Choroid plexus epithelial cell (primary cell): Measurements from ENCODE around the gene ART4.

ENCODE experiments used
- DNase-seq: peaks from one replicate; pipeline ENCODE4 v3.0.0-alpha.2; 2010; ENCODE audit warnings: low read depth
- H3K4me3 ChIP-seq: 2 replicates; pipeline ENCODE4 v1.5.1; 2011; ENCODE audit warnings: low read depth, mild to moderate bottlenecking, control low read depth, low read length, moderate library complexity
- TF ChIP-seq, protein P1 (sequence below): conservative IDR thresholded peaks from 2 replicates; pipeline ENCODE4 v1.5.1; 2011; ENCODE audit warnings: low read depth, mild to moderate bottlenecking, control low read depth, inconsistent platforms, low read length, moderate library complexity

The ART4 gene

DNA sequence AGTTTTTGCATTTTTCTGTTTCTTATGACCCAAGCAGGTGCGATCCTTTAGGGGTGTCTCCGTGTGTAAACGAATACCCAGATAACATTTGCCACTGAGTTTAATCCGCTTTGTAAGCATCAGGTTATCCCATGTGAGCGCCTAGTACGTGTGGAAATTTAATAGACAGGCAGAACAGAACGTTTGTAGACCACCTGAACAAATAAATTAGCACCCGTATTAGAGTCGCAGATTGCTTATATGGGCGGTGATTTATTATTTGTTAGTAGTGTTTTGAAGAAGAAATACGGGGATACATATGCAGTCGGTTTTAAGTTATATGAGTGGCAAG is 39.5 kb downstream of the ART4 start:
- TF ChIP-seq, protein P1, sequence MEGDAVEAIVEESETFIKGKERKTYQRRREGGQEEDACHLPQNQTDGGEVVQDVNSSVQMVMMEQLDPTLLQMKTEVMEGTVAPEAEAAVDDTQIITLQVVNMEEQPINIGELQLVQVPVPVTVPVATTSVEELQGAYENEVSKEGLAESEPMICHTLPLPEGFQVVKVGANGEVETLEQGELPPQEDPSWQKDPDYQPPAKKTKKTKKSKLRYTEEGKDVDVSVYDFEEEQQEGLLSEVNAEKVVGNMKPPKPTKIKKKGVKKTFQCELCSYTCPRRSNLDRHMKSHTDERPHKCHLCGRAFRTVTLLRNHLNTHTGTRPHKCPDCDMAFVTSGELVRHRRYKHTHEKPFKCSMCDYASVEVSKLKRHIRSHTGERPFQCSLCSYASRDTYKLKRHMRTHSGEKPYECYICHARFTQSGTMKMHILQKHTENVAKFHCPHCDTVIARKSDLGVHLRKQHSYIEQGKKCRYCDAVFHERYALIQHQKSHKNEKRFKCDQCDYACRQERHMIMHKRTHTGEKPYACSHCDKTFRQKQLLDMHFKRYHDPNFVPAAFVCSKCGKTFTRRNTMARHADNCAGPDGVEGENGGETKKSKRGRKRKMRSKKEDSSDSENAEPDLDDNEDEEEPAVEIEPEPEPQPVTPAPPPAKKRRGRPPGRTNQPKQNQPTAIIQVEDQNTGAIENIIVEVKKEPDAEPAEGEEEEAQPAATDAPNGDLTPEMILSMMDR, result no peak
- DNase-seq, result no peak
- H3K4me3 ChIP-seq, result peak overlapping the region; percentile 70

DNA sequence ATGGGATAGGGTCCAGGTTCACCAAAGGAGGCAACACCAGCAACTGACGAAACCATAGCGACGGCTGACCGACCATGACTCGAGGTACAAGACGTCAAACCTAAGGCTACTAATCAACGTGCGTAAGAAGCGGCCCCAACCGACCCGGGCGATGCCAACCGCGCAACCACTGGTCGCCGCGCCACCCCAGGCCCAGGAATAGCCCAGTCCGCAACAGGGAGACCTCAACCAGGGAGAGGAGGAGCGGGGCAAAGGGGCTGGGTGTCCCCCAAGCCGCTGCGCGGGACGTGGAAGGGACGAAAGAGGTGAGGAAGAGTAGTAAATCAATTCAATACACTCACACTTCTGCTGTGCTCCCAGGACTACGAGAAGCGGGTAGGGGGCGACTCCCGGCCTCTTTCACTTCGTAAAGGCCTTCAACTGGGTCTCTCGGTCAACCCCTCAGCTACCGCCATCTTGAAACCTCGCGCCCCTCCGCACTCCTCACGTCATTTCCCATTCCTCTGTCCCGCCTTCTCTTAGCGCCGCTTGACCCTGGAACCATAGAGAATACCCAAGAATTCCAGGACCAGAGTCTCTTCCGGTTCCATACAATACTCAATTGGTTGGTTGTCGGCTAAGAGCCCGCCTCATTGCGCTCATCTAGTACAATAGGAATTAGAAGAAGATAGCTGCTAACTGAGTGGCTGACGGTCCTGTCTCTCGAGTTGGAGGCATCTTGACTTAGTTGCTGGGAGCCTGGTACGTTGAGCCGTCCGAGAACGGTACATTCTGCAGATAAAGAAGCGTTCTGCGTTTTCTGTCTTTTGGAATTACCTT is 40.1 kb downstream of the ART4 start, which contains the start of the genes C12orf60 and WBP11:
Gene C12orf60, plus strand, starts transcription at position 660 of the 819 bp plus-strand sequence. CDS start 19,266 bp downstream, outside the sequence.
Gene WBP11, minus strand, starts transcription at position 468 of the 819 bp plus-strand sequence. CDS start 2,095 bp downstream, outside the sequence.
- H3K4me3 ChIP-seq, result peak within 1 kb of the TSS; percentile 93
- TF ChIP-seq, protein P1, result no peak

DNA sequence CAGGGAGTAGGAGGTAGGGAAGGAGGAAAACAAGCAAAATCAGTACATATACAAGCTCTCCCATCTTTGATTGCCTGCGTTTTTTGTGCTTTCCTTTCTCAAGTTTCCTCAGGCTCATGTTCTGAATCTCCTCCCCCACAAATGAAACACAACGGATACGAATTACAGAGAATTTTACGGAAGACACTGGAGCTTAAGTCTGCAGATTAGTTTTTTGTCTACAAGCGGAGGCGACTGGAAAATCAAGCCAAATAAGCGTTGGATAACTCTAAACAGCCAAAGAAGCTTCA is 40.7 kb downstream of the ART4 start:
- H3K4me3 ChIP-seq, result peak overlapping the region; percentile 93
- TF ChIP-seq, protein P1, result no peak
- DNase-seq, result no peak

More for the DNA sequence above, 40.1 kb downstream of the ART4 start, which contains the start of the genes C12orf60 and WBP11:
- DNase-seq, result peak; percentile 100

DNA sequence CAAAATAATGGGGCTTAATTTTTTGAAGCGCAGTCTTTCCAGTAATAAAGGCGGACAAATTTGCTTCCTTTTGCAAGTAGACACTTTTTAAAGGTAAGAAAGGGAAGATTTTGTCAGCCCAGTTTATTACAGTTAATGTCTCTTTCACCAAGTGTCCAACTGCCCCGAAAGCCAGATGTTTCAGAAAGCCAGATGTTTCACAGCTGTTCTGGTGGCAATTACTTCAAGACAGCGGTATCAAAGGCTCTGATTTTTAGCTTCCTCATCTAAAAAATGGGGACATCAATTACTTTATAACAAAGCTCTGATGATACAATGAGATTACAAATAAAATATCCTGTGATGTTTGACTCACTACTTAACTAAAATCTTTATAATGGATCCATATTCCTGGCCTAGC is 41.1 kb downstream of the ART4 start:
- DNase-seq, result no peak
- H3K4me3 ChIP-seq, result peak overlapping the region; percentile 93
- TF ChIP-seq, protein P1, result no peak

DNA sequence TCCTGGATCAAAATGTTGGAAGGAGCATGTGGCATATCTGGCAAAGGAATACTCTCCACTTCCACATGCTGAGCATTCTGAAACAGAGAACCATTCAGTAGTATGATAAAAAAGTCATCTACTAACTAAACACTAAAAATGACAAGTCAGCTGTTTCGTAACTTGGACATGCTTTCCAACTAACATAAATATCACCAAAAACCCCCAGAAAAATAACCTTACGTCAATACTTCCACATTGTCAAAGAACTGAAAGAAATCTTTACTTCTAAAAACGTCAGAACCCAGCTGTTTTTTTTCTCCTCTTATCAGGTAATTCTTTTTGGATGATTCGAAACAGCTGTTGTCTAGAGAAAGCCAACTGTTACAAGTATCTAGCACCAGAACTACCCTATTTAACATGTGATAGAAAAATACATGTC is 48.3 kb downstream of the ART4 start:
- TF ChIP-seq, protein P1, result no peak
- no peak overlapping the region for H3K4me3 ChIP-seq
- DNase-seq, result peak; percentile 46

DNA sequence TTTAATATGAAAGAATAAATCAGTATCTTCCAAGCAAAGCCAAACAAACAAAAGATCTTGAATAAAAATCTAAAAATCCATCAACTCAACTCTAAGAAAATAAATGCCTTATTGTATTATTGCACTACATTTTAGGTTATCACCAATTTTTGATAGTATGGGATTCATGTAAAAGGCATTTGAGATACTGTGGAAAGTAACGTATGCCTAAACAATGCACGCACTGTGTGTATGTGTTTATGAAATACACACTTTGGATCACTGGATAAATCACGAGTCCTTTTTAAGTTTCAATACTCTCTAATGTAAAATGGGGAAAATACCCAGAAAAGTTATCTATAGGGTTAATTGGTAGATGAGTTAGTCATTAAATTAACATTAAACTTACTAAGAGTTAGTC is 57.8 kb downstream of the ART4 start:
- TF ChIP-seq, protein P1, result no peak
- DNase-seq, result no peak
- H3K4me3 ChIP-seq, result no peak overlapping the region

DNA sequence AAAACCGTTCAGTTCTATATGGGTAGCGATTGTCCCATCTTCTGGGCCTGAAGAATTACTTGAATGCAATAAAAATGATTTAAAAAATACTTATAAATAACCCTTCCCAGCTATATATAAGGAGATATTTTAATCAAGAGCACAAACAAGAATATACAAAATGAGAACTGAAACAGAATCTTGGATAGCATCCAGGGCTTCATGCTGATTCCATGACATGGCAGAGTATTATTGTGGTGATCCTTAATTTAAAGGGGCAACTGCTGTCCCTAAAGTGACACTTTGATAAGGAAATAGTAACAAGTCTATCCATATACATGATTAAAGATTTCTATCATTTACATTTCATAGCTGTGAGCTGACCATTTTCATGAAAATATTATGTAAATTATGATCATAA is 58.9 kb downstream of the ART4 start:
- no peak overlapping the region for H3K4me3 ChIP-seq
- TF ChIP-seq, protein P1, result no peak
- DNase-seq, result no peak
